ENCODE data around the gene RAB3IP. TPM values are rescaled to one million over a fixed set of nuclear protein-coding genes. Genes with fewer than 3 reads are reported as not detected.

RAB3IP gene
- total and polyA plus RNA-seq, 10 of the 15 experiments (the other 5 are each of a cell fraction or from before 2014, with no cell fraction given), result 18.8 to 53.6 (median 28.7) TPM

DNA sequence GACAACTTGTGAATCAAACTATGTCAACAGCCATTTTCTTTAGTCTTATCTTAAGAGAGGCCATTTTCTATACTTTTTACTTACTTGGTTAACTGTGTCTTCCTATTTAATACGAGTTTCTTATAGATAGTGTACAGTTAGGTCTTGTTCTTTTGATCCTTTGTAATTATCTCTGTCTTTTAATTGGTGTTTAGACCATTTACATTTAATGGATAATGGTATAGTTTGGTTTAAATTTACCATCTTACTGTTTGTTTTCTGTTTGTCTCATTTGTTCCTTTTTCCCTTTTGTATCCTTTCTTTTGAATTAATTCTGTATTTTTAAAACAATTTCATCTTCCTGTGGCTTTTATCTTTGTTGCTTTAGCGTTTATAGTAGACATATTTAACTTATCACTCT lies 19.4 kb downstream of the RAB3IP start:
- FAIRE-seq (no peak), DNase-seq (ENCODE audit: low read depth, low spot score) (no peak), ATAC-seq (no peak)
- Histone ChIP-seq H4K20me1 (ENCODE audit: control insufficient read depth, insufficient read depth) (no peaks in the 10 kb centered on the region), H3K4me2 (ENCODE audit: control insufficient read depth, insufficient read depth) (no peak overlapping the region), H3K27ac (ENCODE audit: control insufficient read depth, insufficient read depth) (no peak overlapping the region), H3K9me3 (replicated peaks; ENCODE audit: control insufficient read depth, insufficient read depth, low read length) (peaks cover 8% of the 10 kb centered on the region), H2AFZ (ENCODE audit: control insufficient read depth, low read depth, low read length) (no peak overlapping the region), H3K79me2 (ENCODE audit: control insufficient read depth, insufficient read depth, low read length) (no peaks in the 10 kb centered on the region), H3K36me3 (ENCODE audit: control insufficient read depth in 2 of 2, insufficient read depth in 2 of 2, low read length in 1 of 2) (peaks cover 0 to 9% of the 10 kb centered on the region in 2 experiments; a peak in 3 of 4 replicates), H3K4me3 (no peak overlapping the region), H3K27me3 (replicated peaks in 1 of 2; ENCODE audit: control insufficient read depth in 2 of 2, insufficient read depth in 2 of 2, low read length in 1 of 2) (no peaks in the 10 kb centered on the region), H3K9ac (ENCODE audit: control insufficient read depth, insufficient read depth, low read length) (no peak overlapping the region), H3K4me1 (ENCODE audit: control insufficient read depth, insufficient read depth, low read length) (no peaks in the 10 kb centered on the region)
- 93% methylated on average over 2 of the region's 2 CpGs for WGBS (ENCODE audit: insufficient coverage, insufficient replicate concordance, low lambda C conversion rate, missing lambda C conversion rate)
- in situ Hi-C loops (cut with MboI) (no loop called here), intact Hi-C loops (cut with micrococcal nuclease; ENCODE audit: unreplicated experiment) (no loop called here)
- BruUV-seq (replicated peaks), result no TSS peak
- ChIA-PET POLR2A (no interaction called here), RAD21 (ENCODE audit: unreplicated experiment) (no interaction called here), CTCF (no interaction called here), SMC1A (ENCODE audit: uncharacterized antibody, unreplicated experiment) (no interaction called here)
- TF ChIP-seq RAD51 (IDR thresholded peaks at IDR 0.05) (no peak), RB1 (IDR thresholded peaks at IDR 0.05; ENCODE audit: borderline replicate concordance) (no peak), ESRRA (IDR thresholded peaks at IDR 0.05; ENCODE audit: low read length) (no peak), RAD21 (IDR thresholded peaks at IDR 0.05; ENCODE audit: insufficient read depth, low read depth, low read length) (no peak), KDM1A (IDR thresholded peaks at IDR 0.05; ENCODE audit: borderline replicate concordance) (no peak), SPI1 (IDR thresholded peaks at IDR 0.05; ENCODE audit: borderline replicate concordance, insufficient read depth, low read depth, low read length) (no peak), ZSCAN29 (IDR thresholded peaks at IDR 0.05) (no peak), JUNB (IDR thresholded peaks at IDR 0.05) (no peak), ZNF217 (IDR thresholded peaks at IDR 0.05) (no peak), HDGF (IDR thresholded peaks at IDR 0.05) (no peak), FOXM1 (IDR thresholded peaks at IDR 0.05; ENCODE audit: low read depth, low read length) (no peak), CREB1 (IDR thresholded peaks at IDR 0.05; ENCODE audit: low read depth) (no peak), TCF7 (IDR thresholded peaks at IDR 0.05; ENCODE audit: borderline replicate concordance) (no peak), ATF7 (IDR thresholded peaks at IDR 0.05; ENCODE audit: low read depth) (no peak)
- TF ChIP-seq, protein P1, sequence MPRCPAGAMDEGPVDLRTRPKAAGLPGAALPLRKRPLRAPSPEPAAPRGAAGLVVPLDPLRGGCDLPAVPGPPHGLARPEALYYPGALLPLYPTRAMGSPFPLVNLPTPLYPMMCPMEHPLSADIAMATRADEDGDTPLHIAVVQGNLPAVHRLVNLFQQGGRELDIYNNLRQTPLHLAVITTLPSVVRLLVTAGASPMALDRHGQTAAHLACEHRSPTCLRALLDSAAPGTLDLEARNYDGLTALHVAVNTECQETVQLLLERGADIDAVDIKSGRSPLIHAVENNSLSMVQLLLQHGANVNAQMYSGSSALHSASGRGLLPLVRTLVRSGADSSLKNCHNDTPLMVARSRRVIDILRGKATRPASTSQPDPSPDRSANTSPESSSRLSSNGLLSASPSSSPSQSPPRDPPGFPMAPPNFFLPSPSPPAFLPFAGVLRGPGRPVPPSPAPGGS (IDR thresholded peaks at IDR 0.05; ENCODE audit: borderline replicate concordance, insufficient read depth, low read depth, low read length, poor library complexity, severe bottlenecking), result no peak
- TF ChIP-seq, protein P2, sequence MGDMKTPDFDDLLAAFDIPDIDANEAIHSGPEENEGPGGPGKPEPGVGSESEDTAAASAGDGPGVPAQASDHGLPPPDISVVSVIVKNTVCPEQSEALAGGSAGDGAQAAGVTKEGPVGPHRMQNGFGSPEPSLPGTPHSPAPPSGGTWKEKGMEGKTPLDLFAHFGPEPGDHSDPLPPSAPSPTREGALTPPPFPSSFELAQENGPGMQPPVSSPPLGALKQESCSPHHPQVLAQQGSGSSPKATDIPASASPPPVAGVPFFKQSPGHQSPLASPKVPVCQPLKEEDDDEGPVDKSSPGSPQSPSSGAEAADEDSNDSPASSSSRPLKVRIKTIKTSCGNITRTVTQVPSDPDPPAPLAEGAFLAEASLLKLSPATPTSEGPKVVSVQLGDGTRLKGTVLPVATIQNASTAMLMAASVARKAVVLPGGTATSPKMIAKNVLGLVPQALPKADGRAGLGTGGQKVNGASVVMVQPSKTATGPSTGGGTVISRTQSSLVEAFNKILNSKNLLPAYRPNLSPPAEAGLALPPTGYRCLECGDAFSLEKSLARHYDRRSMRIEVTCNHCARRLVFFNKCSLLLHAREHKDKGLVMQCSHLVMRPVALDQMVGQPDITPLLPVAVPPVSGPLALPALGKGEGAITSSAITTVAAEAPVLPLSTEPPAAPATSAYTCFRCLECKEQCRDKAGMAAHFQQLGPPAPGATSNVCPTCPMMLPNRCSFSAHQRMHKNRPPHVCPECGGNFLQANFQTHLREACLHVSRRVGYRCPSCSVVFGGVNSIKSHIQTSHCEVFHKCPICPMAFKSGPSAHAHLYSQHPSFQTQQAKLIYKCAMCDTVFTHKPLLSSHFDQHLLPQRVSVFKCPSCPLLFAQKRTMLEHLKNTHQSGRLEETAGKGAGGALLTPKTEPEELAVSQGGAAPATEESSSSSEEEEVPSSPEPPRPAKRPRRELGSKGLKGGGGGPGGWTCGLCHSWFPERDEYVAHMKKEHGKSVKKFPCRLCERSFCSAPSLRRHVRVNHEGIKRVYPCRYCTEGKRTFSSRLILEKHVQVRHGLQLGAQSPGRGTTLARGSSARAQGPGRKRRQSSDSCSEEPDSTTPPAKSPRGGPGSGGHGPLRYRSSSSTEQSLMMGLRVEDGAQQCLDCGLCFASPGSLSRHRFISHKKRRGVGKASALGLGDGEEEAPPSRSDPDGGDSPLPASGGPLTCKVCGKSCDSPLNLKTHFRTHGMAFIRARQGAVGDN (IDR thresholded peaks at IDR 0.05), result no peak
- TF ChIP-seq, protein P3, sequence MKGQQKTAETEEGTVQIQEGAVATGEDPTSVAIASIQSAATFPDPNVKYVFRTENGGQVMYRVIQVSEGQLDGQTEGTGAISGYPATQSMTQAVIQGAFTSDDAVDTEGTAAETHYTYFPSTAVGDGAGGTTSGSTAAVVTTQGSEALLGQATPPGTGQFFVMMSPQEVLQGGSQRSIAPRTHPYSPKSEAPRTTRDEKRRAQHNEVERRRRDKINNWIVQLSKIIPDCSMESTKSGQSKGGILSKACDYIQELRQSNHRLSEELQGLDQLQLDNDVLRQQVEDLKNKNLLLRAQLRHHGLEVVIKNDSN (IDR thresholded peaks at IDR 0.05; ENCODE audit: borderline replicate concordance, extremely low read length, insufficient read depth, low read depth, low read length), result no peak
- TF ChIP-seq, protein P4, sequence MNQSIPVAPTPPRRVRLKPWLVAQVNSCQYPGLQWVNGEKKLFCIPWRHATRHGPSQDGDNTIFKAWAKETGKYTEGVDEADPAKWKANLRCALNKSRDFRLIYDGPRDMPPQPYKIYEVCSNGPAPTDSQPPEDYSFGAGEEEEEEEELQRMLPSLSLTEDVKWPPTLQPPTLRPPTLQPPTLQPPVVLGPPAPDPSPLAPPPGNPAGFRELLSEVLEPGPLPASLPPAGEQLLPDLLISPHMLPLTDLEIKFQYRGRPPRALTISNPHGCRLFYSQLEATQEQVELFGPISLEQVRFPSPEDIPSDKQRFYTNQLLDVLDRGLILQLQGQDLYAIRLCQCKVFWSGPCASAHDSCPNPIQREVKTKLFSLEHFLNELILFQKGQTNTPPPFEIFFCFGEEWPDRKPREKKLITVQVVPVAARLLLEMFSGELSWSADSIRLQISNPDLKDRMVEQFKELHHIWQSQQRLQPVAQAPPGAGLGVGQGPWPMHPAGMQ (IDR thresholded peaks at IDR 0.05; ENCODE audit: borderline replicate concordance), result no peak
- TF ChIP-seq, protein P5, sequence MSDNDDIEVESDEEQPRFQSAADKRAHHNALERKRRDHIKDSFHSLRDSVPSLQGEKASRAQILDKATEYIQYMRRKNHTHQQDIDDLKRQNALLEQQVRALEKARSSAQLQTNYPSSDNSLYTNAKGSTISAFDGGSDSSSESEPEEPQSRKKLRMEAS (IDR thresholded peaks at IDR 0.05; ENCODE audit: low read depth, low read length), result no peak
